HPDE6-E6E7 (cell line): ENCODE measurements around the gene UBA52.

Source experiments
- DNase-seq: peaks from one replicate; pipeline ENCODE4 v3.0.0; 2011; ENCODE audit warnings: missing footprints; ENCODE audit errors: extremely low spot score

UBA52 gene

DNA sequence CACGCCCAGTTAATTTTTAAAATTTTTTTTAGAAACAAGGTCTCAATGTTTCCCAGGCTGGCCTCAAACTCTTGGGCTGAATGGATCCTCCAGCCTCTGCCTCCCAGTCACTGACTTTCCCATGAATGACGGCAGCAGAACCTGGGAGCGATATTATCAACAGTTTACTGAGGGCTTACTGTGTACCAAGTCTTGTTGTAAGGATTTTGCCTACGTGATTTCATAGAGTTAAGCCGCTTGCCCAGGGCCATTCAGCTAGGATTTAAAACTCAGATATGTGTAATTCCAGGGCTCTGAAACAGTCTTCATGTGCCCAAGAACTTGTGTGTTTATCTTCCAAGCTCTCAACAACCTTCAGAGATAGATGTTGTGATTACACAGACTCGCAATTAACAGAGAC, 20.0 kb upstream of the UBA52 start:
- DNase-seq: no peak

DNA sequence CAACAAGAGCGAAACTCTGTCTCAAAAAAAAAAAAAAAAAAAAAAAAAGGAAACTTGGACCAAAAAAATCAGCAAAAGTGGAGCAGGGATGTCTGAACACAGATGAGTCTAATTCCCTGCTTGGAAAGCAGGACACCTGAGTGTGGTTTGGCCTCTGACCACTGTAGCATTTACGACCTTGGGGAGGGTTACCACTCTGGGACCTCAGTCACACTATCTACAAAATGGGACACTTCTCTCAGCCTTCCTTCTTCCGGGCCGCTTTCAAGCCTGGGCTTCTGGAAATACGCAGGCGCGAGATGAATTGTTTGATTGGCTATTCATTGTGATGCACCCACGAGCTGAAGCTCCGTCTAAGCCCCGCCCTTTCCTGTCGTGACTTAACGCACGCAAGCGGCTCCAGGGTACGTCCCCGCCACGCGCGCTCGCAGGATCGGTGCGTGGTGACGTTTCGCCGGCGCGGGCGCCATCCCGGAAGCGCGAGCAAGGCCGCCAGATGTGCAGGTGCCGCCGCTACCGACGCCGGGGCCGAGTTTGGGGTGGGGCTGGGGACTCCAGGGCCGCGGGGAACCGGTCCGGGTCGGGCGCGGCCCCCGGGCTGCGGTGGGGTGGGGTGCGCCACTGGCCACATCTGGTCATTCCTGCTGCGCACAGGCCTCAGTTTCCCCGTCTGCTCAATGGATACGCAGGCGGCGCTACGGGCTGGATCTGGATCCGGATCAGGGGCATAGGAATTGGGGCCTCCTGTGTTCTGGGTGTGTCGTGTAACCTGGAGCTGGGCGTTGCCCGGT, 14.1 kb upstream of the UBA52 start, which contains the start of gene KXD1:
KXD1 (plus strand) TSS at position 460 of the 791 bp plus-strand sequence. CDS start 4,187 bp downstream, outside the sequence.
- DNase-seq: peak; percentile 94

DNA sequence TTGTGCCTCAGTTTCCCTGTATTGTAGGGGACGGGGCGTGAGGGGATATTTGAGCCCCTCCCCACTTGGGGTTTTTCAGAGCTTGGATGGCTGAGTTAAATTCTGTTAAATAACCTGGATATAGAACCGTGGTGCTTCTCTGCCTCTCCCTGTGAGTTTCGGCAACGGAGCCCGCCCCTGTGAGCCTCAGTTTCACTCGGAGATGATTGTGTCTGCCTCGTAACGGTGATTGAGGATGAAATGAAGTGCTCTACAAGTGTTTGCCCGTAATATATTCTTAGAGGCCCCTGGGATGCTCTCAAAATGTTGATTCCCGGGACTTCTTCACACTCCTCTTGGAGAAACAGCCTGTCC, 13.5 kb upstream of the UBA52 start:
- DNase-seq: no peak

DNA sequence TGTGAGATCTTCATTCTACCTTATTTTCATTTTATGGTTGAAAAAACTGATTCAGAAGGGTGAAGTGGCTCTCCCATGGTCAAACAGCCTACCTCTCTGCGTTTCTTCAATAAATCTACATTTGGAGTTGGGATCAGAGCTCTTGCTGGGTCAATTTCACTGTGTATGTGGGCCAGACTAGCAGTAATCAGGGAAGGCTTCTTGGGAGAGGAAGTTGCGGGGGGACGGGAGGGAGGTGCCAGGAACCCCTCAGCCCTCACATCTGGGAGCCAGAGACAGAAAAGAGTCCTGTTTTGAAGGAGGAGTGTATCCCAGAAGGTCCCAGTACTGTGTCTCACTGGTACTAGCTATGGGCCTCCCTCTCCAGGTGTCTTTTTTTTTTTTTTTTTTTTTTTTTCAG, 13.1 kb upstream of the UBA52 start:
- DNase-seq: no peak

DNA sequence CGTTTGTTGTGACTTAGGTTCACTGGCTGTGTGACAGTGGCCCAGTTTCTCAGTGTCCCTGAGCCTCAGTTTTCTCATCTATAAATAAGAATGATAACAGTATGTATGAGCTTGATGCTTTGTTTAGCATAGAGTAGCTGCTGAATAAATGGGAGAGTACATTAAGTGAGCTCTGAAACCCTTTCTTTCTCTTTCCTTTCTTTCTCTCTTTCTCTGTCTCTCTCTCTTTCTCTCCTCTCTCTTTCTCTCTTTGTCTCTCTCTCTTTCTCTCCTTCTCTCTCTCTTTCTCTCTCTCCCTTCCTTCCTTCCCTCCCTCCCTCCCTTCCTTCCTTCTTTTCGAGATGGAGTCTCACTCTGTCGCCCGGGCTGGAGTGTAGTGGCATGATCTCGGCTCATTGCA, 12.0 kb upstream of the UBA52 start:
- no peak for DNase-seq

DNA sequence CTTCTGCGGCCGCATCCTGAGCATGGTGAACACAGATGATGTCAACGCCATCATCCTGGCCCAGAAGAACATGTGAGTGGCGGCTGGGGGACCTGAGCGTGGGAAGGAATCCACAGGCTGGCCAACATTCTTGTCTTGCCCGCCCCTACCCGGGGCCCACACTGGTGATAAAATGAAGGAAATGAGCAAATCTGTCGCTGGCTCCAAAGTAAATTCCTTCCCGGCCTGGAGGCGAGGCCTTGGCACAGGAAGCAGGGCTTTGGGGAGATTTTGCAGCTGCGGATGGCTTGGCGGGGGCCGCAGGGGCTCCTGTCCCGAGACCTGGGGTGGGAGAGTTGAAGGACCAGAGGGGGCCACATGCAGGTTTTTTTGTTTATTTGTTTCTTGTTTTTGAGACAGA, 9.6 kb upstream of the UBA52 start:
- no peak for DNase-seq

DNA sequence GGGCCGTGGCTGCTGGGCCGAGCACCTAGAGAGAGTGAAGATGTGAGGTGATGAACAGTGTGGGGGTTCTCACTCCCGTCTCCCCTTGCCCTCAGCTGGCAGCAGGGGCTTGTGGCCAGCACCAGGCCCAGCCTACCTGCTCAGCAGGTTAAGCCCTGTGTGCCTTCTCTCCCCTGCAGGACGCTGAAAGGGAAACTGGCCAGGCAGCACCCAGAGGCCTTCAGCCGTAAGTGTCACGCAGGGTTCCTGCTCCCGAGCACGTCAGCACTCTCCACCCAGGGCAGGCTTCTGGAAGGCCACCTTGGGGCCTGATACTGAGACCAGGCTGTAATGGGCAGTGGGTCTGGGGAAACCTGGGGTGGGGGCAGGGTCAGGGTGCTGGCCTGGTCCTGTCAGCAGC, 4.7 kb upstream of the UBA52 start:
- DNase-seq: no peak

DNA sequence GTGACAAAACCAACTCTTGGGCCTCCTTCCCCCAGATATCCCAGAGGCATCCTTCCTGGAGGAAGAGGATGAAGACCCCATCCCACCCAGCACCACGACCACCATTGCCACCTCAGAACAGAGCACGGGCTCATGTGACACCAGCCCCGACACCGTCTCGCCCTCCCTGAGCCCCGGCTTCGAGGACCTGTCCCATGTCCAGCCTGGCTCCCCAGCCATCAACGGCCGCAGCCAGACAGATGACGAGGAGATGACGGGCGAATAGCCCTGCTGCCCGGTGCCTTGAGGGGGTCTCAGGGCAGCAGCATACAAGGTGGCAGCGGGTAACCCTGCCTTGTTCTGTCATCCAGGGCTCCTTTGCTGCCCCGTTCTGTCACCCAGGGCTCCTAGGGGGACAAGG, 3.3 kb upstream of the UBA52 start:
- no peak for DNase-seq

DNA sequence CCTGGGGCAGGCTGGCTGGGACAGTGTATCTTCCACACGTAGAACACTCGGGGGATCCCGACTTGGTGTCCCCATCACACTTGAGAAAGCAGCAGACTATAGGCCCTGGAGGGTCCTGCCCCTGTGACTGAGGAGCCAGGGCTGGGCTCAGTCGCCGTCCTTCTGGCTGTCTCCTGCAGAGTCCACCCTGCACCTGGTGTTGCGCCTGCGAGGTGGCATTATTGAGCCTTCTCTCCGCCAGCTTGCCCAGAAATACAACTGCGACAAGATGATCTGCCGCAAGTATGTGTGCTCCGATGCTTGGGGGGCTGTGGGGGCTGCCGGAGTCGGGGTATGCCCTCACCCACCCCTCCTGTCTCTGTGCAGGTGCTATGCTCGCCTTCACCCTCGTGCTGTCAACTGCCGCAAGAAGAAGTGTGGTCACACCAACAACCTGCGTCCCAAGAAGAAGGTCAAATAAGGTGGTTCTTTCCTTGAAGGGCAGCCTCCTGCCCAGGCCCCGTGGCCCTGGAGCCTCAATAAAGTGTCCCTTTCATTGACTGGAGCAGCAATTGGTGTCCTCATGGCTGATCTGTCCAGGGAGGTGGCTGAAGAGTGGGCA, 3.1 kb downstream of the UBA52 start:
- DNase-seq: no peak

DNA sequence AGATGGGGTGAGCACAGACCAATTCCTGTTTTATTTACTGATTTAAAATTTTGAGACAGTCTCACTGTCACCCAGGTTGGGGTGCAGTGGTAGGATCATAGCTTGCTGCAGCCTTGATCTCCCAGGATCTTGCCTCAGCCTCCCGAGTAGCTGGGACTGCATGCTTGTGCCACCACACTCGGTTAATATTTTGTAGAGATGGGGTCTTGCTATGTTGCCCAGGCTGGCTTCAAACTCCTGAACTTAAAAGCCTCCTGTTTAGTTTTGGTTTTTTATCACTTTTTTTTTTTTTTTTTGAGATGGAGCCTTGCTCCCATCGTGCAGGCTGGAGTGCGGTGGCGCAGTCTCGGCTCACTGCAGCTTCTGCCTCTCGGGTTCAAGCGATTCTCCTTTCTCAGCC, 4.7 kb downstream of the UBA52 start:
- no peak for DNase-seq

DNA sequence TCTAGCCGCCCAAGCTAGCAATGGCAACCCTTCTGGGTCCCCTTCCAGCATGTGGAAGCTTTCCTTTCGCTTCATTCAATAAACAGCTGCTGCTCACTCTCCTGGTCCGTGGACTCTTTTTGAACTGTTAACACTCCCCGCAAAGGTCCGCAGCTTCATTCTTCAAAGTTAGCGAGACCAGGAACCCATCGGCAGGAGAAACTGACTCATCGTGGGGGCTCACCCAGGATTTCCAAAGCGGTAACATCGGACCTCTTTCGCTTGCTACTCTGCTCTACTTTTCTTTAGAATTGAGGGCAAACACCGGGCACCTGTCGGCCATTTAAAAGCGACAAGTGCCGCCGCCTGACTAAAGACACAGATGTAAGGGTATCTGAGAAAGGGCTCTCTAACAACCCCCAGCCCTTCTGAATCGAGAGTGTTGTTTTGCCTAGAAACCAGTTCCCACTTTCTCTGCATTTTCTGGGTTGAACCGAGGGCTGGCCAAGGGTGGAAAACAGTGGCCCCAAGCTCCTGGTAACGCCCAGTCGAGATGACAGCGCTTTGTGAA, 5.8 kb downstream of the UBA52 start:
- DNase-seq: no peak

DNA sequence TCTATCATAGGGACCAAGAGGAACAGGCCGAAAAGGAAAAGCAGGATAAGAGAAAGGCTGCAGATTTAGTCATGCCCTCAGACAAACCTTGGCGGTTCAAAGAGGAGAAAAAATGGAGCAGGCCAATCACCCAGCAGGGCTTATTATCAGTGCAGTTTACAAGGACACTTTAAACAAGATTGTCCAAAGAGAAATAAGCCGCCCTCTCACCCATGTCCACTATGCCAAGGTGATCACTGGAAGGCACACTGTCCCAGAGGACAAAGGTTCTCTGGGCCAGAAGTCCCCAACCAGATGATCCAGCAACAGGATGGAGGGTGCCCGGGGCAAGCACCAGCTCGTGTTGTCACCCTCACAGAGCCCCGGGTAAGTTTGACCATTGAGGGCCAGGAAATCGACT, 8.7 kb downstream of the UBA52 start:
- DNase-seq: no peak

DNA sequence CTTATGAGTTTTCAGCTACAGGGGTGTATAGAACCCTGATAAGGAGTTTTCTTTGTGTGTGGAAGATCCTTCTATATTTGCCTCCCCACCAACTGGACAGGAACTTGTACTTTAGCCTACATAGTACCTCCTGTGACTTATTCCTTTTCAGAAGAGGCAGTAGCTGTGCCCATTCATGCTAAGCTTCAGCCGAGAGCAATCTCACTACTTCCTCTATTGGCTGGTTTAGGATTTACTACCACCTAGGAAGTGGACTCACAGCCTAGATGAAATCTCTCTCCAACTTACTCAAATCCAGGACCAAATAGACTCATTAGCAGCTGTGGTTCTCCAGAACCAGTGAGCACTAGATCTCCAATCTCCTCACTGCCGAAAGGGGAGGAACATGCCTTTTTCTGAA, 14.6 kb downstream of the UBA52 start:
- DNase-seq: no peak

DNA sequence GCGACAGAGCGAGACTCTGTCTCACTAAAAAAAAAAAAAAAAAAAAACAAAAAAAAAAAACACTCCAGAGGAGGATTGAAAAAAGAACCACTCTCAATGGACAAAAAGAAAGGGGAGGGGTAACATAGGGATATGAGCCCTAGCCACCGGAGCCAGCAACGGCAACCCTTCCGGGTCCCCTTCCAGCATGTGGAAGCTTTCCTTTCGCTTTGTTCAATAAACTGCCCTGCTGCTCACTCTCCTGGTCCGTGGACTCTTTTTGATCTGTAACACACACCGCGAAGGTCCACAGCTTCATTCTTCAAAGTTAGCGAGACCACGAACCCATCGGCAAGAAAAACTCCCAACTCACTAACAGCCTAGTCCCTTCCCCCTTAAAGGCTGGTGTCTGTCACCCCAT, 15.9 kb downstream of the UBA52 start:
- DNase-seq: no peak

DNA sequence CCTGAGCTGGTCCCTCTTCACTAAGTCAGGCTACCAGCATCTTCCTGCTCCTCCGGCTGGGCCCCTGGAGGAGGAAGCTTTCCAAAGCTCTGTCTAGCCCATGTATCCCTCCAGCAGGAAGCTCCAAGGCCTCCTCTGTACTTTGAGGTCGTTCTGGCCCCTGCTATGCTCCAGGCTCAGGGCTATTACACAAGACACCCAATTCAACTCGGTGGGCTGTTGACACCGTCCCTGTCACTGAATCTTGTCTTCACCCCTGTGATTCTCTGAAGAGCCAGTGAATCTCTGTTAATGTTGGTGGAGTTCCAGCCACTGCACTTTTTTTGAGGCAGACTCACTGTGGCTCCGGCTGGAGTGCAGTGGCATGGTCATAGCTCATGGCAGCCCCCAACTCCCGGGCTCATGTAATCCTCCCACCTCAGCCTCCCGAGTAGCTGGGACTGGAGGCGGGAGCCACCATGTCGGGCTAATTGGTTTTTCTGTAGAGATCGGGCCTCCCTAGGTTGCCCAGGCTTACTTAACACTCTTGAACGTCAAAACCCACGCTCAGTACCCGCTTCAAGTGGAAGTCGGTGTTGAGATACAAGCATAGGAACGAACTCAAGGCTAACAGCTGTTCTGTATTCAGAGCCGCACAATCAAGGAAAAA, 16.4 kb downstream of the UBA52 start:
- no peak for DNase-seq

DNA sequence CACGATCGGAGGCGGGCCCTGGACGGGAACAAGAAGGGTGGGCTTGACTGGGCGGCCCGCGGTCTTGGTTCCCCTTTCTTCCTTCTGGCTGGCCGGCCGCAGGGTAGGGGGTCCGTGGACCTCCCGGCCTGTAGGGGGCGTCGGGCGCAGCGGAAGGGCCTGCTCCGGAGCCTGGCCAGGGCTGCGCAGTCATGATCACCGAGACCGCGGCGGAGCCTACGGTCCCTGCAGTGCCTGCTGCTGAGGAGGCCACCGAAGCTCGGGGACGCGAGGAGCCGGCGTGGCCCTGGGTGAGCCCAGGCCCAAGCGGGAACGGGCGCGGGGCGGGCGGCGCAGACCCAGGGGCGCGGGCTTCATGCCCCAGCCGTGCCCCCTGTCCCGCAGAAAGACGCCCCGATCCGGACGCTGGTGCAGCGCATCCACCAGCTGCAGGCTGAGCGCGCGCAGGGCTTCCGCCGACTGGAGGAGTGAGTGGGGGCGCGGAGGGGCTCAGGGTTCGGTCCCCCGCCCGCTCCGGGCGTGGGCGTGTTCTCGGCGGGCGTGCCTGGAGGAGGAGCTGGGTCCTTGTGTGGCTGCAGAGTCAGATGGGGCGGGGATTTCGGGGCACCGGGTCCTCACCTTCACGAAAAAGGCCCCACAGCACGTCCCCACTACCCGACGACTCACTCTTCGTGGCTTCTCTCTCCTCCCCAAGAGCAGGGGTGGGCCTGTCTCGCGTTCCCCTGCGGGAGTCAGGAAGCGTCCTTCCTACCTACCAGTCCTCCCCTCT, 17.1 kb downstream of the UBA52 start, which contains the start of gene REX1BD:
REX1BD (plus strand) TSS at position 188 of the 769 bp plus-strand sequence; CDS start at position 192, 4 bp downstream.
- DNase-seq: peak; percentile 70

DNA sequence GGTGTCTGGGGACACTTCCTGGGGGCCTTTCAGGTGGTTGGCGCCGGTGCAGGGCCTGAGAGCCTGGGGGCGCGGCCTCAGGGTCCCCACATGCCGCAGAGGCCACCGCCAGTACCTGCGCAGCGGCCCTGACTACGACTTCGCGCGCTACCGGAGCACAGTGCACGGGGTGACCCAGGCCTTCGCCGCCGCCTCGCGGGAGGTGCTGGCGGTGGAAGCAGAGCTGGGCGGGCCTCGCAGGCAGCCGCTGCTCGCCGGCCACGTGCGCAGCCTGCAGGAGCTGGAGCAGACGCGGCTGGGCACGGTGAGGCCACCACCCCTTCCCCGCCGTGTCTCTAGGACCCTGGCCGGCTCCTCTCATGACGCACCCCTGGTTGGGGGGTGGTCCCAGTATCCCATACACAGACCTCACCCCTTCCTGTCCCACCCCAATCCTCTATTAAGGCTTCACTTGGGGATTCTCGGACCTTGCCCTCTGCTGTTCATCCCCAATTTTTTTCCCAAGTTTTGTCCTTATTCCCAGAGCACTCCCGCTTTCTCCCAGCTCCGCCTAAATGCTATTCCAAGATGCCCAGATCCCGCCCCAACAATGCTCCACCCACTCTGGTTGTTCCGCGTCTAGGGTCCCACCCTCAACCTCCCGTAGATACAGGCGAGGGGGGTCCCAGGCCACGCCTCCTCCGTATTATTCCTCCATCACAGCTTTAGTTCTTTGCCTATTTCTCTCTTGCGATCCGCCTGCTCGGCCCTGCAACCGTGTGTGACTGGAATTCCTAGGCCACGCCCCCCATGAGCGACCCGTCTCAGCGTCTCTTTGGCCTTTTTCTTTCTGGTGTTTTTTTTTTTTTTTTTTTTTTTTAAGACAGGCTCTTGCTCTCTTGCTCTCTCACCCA, 18.0 kb downstream of the UBA52 start:
- peak; percentile 74 for DNase-seq

DNA sequence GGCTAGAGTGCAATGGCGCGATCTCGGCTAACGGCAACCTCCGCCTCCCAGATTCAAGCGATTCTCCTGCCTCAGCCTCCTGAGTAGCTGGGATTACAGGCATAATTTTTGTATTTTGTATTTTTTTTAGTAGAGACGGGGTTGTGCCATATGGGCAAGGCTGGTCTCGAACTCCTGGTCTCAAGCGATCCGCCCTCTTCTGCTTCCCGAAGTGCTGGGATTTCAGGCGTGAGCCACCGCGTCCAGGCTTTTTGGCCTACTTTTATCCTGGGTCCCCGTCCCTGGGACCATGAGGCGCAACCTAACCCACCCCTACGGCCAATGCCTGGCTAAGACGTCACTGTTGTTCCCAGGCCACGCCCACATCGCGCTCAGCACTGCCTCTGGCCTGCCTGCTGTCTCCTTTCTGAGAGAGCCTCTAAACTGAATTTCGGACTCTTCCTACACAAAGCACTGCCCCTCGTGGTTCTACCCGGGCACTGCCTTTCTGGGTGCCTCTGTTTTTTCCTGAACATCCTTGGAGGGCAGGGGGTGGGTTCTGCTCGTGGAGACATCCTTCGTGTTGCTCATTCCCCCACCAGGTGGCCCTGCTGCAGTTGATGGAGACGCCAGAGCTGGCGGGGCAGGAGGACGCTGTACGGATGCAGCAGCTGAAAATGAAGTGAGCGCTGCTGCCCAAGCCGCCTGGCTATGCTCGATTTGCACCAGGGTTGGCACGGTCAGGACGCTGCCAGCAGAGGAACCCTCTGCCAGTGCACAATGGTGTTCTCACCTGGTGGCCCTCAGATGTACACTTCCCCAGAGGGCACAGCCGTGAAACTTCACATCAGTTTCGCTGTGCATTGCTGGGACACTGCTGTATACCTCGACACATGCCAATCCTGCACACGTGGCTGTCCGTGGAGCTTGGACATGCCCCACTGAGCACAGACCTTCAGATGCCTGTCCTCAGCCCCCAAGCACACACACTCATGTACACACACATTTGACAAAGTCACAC, 18.9 kb downstream of the UBA52 start:
- no peak for DNase-seq

DNA sequence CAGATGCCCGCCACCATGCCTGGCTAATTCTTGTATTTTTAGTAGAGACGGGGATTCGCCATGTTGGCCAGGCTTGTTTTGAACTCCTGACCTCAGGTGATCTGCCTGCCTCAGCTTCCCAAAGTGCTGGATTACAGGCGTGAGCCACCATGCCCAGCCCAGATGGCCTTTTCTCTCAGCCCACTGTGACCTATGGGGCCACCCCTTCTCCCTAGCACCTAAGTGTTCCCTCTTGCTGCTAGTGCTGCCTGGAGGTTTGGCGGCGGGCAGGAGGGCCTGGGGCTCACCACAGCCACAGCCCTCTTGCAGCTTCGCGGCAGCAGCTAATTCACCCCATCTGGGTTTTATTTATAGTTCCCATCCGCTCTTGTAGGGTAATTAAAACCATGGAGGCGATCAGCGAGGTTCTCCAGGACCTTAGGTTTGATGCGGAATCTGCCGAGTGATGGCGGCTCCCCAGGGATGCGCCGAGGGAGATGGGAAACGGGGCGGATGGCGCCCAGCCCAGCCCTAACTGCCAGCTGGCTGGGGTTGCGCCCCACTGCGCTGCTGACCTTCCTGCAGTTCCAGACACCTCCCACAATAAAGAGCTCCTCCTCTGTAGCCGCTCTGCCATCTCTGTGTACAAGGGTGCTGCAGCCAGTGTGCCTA, 20.2 kb downstream of the UBA52 start:
- no peak for DNase-seq
